Measurements from ENCODE around the gene C2orf92. TPM values are rescaled to one million over a fixed set of nuclear protein-coding genes. Genes with fewer than 3 reads are reported as not detected.
"Not testable (repeated sequence)": the region's sequence is repeated elsewhere in the genome, so short reads cannot be mapped to it uniquely, and the experiment has no call there.

Gene C2orf92
- total and polyA plus RNA-seq, 2 donors (not counting 1 experiment from before 2014, with no cell fraction given) = 0.99 to 1.1 TPM

DNA sequence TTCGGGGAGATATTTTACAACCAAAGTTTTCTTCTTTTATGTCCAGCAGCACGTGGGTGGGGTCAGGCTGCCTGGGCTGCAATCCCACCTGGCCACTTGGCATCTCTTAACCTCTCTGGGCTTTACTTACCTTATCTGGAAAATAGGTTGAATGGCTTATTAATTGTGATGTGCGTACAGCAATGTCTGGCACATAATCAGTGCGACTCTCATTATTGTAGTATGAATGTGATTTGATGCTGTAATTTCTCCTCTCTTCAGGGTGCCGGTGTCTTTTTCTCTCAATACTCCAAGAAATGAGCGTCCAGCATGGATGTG, 41.8 kb downstream of the C2orf92 start:
- Histone ChIP-seq H3K79me2 (ENCODE audit: control insufficient read depth, insufficient read depth, low read length) (no peaks in the 10 kb centered on the region), H4K20me1 (ENCODE audit: control insufficient read depth, extremely low read depth, insufficient read depth, low read length) (no peaks in the 10 kb centered on the region), H3K27me3 (ENCODE audit: control insufficient read depth, insufficient read depth, low read length) (peaks cover 6% of the 10 kb centered on the region), H3K36me3 (ENCODE audit: control insufficient read depth, insufficient read depth, low read length) (no peaks in the 10 kb centered on the region), H3K9ac (ENCODE audit: insufficient read depth, low read length) (no peak overlapping the region), H3K27ac (ENCODE audit: insufficient read depth, low read length) (no peak overlapping the region), H3K4me1 (ENCODE audit: control insufficient read depth, extremely low read depth, insufficient read depth, low read length) (no peaks in the 10 kb centered on the region), H3K4me3 (replicated peaks in 1 of 4; ENCODE audit: control extremely low read depth in 1 of 4, insufficient read depth in 1 of 4, low read depth in 3 of 4, low read length in 4 of 4) (no peak overlapping the region), H2AFZ (ENCODE audit: low read length) (no peak overlapping the region), H3K4me2 (ENCODE audit: extremely low read depth, insufficient read depth, low read length) (no peak overlapping the region), H3K9me3 (ENCODE audit: control insufficient read depth, insufficient read depth, low read depth, low read length) (no peaks in the 10 kb centered on the region)
- DNase-seq (ENCODE audit: low read depth in 2 of 2) = no peak
- TF ChIP-seq, protein P1, sequence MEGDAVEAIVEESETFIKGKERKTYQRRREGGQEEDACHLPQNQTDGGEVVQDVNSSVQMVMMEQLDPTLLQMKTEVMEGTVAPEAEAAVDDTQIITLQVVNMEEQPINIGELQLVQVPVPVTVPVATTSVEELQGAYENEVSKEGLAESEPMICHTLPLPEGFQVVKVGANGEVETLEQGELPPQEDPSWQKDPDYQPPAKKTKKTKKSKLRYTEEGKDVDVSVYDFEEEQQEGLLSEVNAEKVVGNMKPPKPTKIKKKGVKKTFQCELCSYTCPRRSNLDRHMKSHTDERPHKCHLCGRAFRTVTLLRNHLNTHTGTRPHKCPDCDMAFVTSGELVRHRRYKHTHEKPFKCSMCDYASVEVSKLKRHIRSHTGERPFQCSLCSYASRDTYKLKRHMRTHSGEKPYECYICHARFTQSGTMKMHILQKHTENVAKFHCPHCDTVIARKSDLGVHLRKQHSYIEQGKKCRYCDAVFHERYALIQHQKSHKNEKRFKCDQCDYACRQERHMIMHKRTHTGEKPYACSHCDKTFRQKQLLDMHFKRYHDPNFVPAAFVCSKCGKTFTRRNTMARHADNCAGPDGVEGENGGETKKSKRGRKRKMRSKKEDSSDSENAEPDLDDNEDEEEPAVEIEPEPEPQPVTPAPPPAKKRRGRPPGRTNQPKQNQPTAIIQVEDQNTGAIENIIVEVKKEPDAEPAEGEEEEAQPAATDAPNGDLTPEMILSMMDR (conservative IDR thresholded peaks at IDR 0.05 in 1 of 2, IDR thresholded peaks at IDR 0.05 in 1 of 2; ENCODE audit: low read depth in 1 of 2, low read length in 2 of 2) = no peak

- H3K79me2 ChIP-seq (ENCODE audit: control insufficient read depth, insufficient read depth, low read length); H4K20me1 ChIP-seq (ENCODE audit: control insufficient read depth, extremely low read depth, insufficient read depth, low read length); DNase-seq (ENCODE audit: low read depth in 2 of 2); H3K4me3 ChIP-seq (replicated peaks in 1 of 4; ENCODE audit: control extremely low read depth in 1 of 4, insufficient read depth in 1 of 4, low read depth in 3 of 4, low read length in 4 of 4); H2AFZ ChIP-seq (ENCODE audit: low read length); H3K4me2 ChIP-seq (ENCODE audit: extremely low read depth, insufficient read depth, low read length); H3K9ac ChIP-seq (ENCODE audit: insufficient read depth, low read length); H3K27me3 ChIP-seq (ENCODE audit: control insufficient read depth, insufficient read depth, low read length); H3K36me3 ChIP-seq (ENCODE audit: control insufficient read depth, insufficient read depth, low read length); H3K4me1 ChIP-seq (ENCODE audit: control insufficient read depth, extremely low read depth, insufficient read depth, low read length); H3K27ac ChIP-seq (ENCODE audit: insufficient read depth, low read length); H3K9me3 ChIP-seq (ENCODE audit: control insufficient read depth, insufficient read depth, low read depth, low read length): not testable (repeated sequence)
Observed at GRCh38 chr2:97712175-97712574, 42.7 kb downstream of the C2orf92 start.

DNA sequence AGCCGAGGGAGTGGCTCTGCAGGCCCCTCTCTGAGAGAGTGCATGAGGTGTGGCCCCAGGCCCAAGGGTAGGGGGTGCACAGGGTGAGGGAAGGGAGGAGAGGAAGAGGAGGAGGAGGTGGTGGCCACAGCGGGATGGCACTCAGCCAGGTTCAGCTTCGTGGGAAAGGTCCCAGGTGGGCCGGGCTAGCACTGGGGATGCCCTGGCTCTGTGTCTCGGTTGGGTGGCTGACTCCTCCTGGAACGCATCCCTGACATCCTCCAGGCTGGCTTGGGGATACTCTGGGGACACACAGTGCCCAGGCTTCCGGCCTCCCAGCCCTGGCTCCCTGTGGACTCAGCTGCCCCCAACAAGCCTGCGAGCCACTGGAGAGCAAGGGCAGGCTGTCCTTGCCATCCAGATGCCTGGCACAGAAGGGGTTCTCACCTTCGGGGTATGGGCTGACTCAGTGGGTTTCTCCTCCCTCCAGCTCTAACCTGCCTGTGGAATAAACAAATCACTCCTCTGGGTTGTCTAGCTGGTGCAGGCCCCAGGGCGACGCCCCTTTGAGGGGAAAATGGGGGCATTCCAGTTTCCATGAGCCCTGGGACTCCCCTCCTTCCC, 43.3 kb downstream of the C2orf92 start:
- no peak for DNase-seq (ENCODE audit: low read depth in 2 of 2)
- H3K9me3 ChIP-seq (ENCODE audit: control insufficient read depth, insufficient read depth, low read depth, low read length) = no peaks in the 10 kb centered on the region
- no peaks in the 10 kb centered on the region for H3K36me3 ChIP-seq (ENCODE audit: control insufficient read depth, insufficient read depth, low read length)
- H2AFZ ChIP-seq (ENCODE audit: low read length) = no peak overlapping the region
- H3K4me2 ChIP-seq (ENCODE audit: extremely low read depth, insufficient read depth, low read length) = no peak overlapping the region
- no peaks in the 10 kb centered on the region for H3K79me2 ChIP-seq (ENCODE audit: control insufficient read depth, insufficient read depth, low read length)
- H3K27ac ChIP-seq (ENCODE audit: insufficient read depth, low read length) = no peak overlapping the region
- H4K20me1 ChIP-seq (ENCODE audit: control insufficient read depth, extremely low read depth, insufficient read depth, low read length) = no peaks in the 10 kb centered on the region
- no peak overlapping the region for H3K9ac ChIP-seq (ENCODE audit: insufficient read depth, low read length)
- H3K4me3 ChIP-seq (replicated peaks in 1 of 4; ENCODE audit: control extremely low read depth in 1 of 4, insufficient read depth in 1 of 4, low read depth in 3 of 4, low read length in 4 of 4) = no peak overlapping the region
- TF ChIP-seq, protein P1 (conservative IDR thresholded peaks at IDR 0.05 in 1 of 2, IDR thresholded peaks at IDR 0.05 in 1 of 2; ENCODE audit: low read depth in 1 of 2, low read length in 2 of 2) = no peak
- no peak for TF ChIP-seq EZH2 (IDR thresholded peaks at IDR 0.05; ENCODE audit: low read length, missing control alignments)
- peaks cover 6% of the 10 kb centered on the region for H3K27me3 ChIP-seq (ENCODE audit: control insufficient read depth, insufficient read depth, low read length)
- H3K4me1 ChIP-seq (ENCODE audit: control insufficient read depth, extremely low read depth, insufficient read depth, low read length) = no peaks in the 10 kb centered on the region

Measured in fibroblast of lung (primary cell).